ENCODE results near the gene MKS1. TPM values are rescaled to one million over a fixed set of nuclear protein-coding genes. Genes with fewer than 3 reads are reported as not detected.
A peak's percentile ranks its signal among the peaks of the same experiment; 100 is the strongest.

MKS1 gene
- polyA plus RNA-seq, 4 donors = 35.7 to 41.4 (median 39.8) TPM

DNA sequence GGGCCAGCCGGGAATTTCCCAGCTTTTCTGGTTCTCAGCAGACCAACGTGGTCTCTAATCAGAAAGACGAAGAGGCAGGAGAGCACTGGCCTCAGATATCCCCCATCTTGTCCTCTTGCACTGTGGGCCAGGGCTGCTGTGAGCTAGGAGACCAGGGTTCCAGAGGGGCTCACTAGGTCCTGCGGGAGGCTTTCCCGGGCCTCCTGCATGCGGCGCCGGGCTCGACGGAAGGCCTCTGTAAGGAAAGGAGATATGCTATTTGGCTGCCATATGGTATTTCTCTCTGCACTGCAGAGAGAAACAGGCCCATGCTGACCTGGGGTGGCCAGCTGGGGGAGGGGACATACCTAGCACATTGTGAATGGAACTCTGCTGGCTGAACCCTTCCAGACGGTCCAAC is 13.1 kb downstream of the MKS1 start:
- DNase-seq (ENCODE audit: low read depth in 4 of 4, low spot score in 3 of 4) = no peak

DNA sequence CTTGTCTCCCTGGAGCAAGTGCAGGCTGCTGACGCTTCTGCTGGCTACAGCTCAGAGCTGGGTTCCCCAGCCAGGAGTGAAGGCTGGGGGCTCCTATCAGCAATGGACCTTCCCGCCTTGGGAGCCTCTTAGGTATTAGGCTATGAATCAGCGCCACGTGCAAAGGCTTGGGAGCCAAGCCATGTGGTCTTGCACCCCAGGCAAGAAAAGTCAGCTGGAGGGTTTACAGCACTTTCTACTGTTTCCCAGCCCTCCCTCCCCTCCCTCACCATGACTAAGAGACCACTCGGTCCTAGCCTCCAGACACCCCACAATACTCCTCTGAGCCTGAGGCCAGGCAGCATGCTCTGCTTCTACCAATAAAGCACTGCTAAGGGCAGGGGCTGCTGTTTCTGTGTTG is 14.3 kb downstream of the MKS1 start:
- no peak for DNase-seq (ENCODE audit: low read depth in 4 of 4, low spot score in 3 of 4)

DNA sequence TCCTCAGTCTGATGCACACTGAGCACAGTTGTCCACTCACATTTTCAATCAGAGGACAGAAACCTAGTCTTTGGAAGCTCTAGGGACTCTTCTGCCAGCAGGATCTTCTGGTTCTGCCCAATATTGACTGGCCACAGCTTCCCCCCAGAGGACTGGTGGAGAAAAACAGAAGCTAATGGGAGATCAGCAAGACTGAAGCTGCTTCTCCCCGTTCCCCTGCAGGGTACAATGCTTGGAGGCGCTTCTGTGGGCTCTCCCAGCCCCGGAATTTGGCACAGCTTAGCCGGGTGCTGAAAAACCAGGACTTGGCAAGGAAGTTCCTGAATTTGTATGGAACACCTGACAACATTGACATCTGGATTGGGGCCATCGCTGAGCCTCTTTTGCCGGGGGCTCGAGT is 16.2 kb downstream of the MKS1 start:
- DNase-seq (ENCODE audit: low read depth in 4 of 4, low spot score in 3 of 4) = no peak

DNA sequence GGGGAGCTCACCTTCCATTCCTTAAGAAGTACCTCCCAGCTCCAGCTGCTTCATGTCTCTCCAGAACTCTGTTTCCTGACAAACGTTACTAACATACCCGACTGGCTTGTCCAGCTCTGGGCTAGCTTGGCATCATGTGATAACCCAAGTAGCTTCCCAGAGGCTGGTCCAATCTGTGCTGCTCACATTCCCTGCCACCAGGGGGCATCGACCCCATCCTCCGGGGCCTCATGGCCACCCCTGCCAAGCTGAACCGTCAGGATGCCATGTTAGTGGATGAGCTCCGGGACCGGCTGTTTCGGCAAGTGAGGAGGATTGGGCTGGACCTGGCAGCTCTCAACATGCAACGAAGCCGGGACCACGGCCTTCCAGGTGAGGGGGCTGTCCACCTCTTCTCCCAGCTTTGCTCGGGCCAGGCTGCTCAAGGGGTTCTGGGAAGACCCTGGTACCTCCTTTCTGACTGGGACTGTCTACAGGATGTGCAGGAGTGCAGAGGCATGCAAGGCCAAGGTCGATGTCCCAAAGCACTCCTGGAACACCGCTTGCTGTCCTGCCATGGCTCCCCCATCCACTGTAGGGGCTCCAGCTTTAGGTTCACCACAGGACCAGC is 18.9 kb downstream of the MKS1 start:
- DNase-seq (ENCODE audit: low read depth in 4 of 4, low spot score in 3 of 4) = peak in 1 of 4 donors; percentile 4

DNA sequence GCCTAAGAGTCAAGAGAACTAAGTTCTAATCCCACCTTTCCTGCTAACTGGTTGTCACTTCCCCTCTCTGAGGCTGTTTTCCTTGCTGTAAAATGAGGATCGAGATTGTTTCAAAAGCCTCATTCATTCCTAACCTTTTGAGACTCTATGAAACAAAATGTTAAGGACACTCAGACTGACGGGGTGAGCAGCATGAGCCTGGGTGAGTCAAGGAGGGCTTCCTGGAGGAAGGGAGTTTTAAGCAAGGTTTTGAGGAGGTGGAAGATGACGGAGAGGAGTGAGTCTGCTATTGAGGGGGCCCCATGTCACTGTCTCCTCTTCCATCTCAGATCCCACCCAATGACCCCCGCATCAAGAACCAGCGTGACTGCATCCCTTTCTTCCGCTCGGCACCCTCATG is 22.4 kb downstream of the MKS1 start:
- DNase-seq (ENCODE audit: low read depth in 4 of 4, low spot score in 3 of 4) = no peak

DNA sequence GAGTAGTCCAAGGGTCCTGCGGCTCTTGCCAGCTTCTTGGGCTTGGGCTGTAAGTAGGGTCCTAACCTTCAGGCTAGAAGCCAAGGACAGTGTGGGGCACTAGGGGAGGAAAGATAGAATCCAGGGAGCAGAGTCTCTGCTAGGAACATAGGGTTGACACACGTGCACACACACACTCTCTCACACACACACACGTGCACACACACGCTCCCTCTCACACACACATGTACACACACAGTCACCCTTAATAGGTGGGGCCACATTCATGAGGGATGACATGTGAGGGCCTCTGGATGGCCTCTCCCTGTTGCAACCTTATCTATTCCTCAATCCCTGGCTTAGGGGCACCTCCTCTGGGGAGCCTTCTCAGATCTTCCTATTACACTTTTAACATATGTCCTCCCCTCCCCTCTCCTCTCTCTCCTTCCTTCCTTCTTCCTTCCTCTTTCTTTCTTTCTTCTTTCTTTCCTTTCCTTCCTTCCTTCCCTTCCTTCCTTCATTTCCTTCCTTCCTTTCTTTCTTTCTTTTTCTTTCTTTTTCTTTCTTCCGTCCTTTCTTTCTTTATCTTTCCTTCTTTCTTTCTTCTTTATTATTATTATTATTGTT is 23.4 kb downstream of the MKS1 start:
- no peak for DNase-seq (ENCODE audit: low read depth in 4 of 4, low spot score in 3 of 4)

DNA sequence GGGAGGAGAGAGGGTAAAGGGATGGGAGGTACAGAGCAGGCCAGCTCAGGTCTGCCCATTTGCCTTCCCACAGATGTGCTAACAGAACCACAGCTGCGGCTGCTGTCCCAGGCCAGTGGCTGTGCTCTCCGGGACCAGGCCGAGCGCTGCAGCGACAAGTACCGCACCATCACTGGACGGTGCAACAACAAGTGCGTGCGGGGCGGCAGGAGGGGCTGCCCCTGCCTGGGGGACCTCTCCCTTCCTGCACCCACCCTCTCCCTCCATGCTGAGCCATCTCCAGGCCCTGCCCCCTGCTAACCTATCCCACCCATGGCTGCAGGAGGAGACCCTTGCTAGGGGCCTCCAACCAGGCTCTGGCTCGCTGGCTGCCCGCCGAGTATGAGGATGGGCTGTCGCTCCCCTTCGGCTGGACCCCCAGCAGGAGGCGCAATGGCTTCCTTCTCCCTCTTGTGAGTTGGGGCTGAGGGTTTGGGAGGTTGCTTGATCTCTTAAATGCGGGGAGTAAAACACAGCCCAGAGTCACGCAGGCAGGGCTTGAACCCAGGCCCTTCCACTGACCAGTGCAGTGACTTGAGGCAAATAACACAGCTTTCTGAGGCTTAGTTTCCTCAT is 25.3 kb downstream of the MKS1 start:
- no peak for DNase-seq (ENCODE audit: low read depth in 4 of 4, low spot score in 3 of 4)

DNA sequence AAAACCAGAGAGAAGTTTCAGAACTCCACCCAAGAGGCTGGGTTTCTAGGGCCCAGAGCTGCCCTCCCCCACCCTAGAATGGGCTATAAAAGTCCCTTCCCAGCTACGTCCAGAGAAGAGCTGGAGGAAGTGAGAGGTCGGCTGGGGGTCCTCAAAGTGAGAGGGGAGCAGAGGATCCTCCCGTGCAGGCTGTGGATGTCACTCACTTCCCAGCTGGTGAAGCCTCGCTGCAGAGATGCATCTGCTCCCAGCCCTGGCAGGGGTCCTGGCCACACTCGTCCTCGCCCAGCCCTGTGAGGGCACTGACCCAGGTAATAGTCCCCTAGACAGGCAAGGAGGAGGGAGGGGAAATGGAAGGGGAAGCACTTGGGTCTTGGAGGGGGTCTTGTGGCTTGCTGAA is 26.4 kb downstream of the MKS1 start, which contains the start of gene EPX:
Gene EPX, plus strand, starts transcription at position 115 of the 400 bp plus-strand sequence. Its CDS starts 121 bp downstream, at position 236.
- no peak for DNase-seq (ENCODE audit: low read depth in 4 of 4, low spot score in 3 of 4)

DNA sequence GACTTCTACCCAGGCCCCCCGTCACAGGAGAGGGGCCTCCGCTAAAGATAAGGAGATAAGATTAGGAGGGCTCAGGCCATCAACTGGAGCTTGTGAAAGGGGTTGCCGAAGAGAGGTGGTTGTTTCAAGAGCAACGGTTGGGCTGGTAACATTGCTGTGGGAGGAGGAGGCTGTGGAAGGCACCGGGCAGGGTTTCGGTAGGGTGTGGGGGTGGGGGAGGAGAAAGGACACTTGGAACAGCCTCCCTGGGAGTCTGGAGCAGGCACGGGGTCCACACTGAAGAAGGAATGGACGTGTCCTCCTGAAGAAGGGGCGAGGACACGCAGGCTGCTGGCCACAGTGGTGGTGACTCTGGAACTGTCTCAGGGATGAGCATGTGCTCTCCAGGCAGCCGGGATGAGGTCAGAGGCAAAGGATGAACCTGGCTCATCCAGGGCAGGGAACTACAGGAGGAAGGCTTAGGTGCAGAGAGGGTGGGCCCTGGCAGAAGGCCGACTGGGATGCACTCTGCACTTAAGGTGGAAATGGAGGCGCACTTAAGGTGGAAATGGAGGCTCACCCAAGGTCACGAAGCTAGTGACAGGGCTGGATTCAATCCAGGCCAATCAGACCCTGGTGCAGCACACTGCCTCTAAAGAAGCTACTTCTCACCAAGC is 27.7 kb downstream of the MKS1 start:
- no peak for DNase-seq (ENCODE audit: low read depth in 4 of 4, low spot score in 3 of 4)

DNA sequence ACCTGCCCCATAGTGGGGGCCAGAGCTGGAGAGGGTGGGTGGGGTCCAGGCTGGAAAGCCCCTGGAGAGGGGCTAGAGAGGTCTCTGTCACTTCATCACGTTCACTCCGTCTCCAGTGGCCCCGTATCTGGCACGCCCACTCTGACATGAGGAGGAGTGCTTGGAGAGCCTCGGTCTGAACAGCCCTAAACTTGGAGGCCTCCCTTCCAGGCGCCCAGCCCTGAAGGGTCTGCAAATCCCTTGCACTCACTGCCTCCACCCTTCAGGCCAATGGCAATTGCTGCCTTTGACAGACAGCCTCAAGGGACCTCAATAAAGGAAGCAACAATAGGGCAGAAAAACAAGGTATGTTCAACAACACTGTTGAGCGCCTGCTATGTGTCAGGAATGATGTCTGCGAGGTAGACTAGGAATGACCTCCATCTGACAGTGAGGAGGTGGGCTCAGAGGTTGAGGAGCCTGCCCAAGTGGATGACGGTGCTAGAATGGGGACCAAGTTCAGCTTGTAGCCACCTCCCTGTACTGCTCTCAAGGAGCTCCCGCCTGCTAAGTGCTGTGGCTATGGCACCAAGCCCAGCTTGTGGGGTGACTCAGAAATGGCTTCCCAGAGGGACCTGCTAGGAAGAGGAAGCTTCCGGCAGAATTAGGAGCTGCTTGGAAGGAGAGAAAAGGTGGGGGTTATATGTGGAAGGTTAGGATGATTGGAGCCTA is 29.5 kb downstream of the MKS1 start:
- no peak for DNase-seq (ENCODE audit: low read depth in 4 of 4, low spot score in 3 of 4)

DNA sequence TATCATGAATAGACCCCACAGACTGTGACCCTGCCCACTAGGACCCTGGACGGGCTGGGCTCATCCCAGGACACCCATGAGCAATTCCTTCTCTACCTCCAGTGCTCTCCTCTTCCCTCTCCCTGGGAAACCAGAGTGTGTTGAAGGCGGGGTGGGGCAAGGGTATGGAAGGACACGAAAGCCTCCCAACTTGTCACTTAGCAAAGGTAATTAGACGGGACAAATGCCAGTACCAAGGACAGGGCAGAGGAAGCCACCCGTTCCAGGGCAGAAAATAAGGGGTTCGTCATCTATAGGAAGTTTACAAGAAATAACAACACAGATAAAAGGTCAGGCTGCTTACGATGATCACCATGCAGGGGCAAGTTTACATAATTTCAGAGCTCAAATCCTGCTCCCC is 31.4 kb downstream of the MKS1 start:
- DNase-seq (ENCODE audit: low read depth in 4 of 4, low spot score in 3 of 4) = no peak

DNA sequence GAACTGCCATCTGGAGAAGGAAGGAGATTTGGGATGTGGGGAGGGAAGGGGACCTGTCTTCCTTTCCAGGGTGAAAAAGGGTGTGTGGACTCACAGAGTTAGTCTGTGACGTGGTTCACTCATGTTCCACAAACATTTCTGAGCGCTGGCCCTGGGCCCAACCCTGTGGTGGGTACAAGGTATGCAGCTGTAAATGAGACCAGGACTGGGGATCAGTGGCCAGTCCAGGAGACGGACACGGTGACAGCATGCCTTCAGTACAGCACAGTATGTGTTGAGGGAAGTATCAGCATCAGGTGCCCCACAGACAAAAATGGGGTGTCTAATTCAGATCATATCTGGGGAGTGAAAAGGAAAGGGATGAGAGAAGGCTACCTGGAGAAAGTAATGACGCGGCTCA is 32.0 kb downstream of the MKS1 start:
- no peak for DNase-seq (ENCODE audit: low read depth in 4 of 4, low spot score in 3 of 4)

DNA sequence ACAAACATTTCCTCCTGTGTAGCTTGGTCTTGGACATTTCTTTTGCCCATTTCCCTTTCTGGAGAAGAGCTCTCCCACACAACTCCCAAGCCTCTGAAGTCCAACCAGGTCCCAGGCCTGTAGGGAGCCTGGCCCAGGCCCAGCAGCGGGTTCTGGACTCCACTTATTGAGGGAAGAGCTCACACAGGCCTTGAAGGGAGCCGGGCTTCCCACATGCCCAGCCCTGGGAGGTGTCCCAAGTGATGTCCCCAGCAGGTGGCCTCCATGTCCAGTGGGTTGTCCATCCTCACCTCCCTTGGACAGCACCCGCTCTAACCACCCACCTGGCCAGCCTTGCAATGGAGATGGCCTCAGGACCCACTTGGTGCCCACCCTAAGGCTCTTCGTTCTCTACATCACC is 32.5 kb downstream of the MKS1 start:
- DNase-seq (ENCODE audit: low read depth in 4 of 4, low spot score in 3 of 4) = no peak

DNA sequence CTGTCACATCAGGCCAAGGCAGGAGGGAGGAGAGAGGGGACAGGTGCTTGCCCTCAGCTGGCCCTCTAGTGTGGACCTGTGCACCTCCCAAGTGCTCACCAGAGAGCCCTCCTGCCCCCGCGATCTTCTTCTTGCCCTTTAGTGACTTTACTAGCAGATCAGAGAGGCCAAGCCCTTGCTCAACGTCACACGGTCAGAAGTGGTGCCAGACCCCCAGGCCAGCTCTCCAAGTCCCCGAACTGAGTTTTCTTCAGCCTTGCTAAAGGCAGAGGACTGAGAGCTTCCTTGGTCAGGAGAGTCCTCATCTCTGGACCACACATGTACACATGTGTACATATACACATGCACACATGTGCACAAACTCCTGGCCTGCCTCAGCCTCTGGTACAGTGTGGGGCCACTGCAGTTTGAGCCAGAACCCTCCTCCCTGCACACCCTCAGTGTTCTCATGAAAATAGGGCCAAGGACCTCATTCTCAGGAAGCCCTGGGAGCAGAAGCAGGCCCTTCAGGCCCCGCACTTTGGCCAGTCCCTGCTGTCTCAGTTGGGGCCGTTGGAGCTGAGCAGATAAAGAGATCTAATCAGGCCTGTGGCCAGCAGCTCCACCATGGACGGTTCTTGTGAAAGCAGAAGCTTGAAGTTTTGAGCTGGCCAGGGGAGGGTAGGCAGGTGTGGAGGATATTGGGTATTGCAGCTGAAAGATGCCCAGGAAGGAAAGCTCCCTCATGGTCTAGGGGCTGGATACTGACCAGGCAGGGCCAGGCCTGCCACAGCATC is 33.9 kb downstream of the MKS1 start:
- DNase-seq (ENCODE audit: low read depth in 4 of 4, low spot score in 3 of 4) = no peak

DNA sequence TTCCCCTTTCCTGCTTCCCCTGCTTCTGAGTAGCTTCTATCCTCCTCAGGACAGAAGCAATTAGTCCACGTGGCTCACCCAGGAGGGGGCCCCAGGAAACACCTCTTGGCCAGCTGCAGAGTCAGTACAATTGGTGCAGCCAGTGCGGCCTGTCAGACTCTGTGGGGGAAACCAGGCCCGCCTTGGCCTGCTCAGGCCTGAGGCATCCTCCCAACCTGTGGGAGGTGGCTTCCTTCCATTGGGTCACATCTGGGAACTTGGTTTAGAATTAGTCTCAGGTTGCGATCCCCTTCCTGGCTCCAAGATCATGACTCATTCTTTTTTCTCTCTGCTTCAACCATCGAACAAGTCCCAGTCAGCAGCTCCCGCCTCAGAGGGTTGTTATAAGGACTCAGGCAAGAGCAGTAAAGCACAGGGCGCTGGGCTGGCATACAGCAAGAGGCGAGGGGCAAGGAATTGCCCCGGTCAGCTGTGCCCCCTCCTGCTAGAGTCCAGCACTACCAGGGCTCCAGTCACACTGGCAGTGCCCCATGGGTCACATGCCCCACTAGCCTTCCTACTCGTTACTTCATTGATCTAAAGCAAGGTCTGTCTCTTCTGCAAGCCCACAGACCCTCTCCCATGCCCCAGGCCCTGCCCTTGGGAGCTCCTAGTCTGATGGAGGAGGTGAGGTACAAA is 34.6 kb downstream of the MKS1 start:
- no peak for DNase-seq (ENCODE audit: low read depth in 4 of 4, low spot score in 3 of 4)

DNA sequence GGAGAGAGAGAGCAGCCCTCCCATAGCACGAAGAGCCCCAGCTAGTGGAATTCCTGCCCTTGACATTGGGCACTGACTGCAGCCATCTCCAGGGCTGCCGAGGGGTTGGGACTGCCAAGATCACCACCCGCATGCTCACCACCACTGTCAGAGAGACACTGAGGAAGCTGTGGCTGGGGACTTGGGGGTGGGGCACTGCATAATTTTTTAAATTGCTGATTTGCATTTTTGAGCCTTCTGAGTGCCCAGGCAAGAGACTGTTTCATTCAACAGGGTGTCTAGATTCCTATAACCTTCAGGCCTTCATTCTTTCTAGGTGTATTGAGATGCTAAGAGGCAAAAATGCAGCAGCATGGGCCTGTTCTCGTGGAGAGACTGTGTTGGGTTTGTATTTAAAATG is 35.5 kb downstream of the MKS1 start:
- no peak for DNase-seq (ENCODE audit: low read depth in 4 of 4, low spot score in 3 of 4)

DNA sequence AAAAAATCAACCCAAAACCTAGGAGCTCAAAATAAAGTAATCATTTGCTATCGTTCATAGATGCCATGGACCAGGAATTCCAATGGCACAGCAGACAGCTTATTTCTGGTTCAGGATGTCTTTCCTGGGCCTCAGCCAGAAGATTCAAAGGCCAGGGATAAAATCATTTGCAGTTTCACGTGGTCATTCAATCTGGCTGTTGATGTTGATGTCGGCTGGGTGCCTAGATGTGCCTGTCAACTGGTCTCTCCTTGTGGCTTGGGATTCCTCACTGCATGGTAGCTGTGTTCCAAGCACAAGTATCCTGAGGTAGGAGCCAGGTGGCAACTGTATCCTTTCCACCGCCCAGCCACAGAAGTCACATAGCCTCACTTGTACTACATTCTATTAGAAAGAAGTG is 37.3 kb downstream of the MKS1 start:
- DNase-seq (ENCODE audit: low read depth in 4 of 4, low spot score in 3 of 4) = no peak

DNA sequence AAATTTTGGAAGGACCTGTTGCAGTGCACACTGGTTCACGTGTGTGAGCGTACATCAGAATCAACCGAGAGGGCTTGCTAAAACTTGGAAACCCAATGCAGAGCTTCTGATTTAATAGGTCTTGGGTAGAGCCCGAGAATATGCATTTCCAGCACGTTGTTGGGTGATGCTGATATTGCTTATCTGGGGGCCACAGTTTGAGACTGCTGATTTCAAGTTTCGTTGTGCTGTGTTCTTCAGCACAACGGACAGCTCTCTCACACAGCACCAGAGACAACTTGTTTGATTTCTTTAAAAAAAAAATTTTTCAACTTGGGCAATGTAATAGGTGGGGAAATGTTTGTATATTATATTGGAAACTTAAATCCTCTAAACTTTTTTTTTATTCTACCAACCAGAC is 42.9 kb downstream of the MKS1 start:
- DNase-seq (ENCODE audit: low read depth in 4 of 4, low spot score in 3 of 4) = peak in 1 of 4 donors; percentile 1

DNA sequence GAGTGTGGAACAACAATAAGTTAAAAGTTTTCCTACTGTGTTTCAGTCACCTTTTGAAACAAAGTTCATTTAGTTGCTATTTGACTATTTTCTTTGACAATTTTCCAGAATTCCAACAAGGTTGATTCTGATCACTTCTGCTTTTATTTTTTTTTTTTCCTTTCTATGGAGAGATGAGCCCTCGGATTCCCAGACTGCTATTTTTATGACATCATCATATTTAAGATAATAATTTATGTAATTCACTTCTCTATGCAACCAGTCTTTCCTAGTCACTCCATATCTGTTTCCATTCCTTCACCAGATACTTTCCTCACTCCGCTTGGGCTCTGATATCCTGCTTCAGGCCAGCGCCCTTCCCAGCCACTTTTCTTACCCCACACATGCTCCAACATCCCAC is 44.2 kb downstream of the MKS1 start:
- DNase-seq (ENCODE audit: low read depth in 4 of 4, low spot score in 3 of 4) = no peak

Measured in right renal pelvis (tissue), 4 donors.